Erythroblast (primary cell): ENCODE data around the gene SIX2.

Experiments used
- GATA1 ChIP-seq: IDR thresholded peaks from 2 replicates; pipeline ENCODE4 v1.6.1; 2011; ENCODE audit warnings: low read depth, mild to moderate bottlenecking, control low read depth, low read length, moderate library complexity
- POLR2A ChIP-seq: IDR thresholded peaks from 2 replicates; pipeline ENCODE4 v1.6.1; 2011; ENCODE audit warnings: mild to moderate bottlenecking, low read length

DNA sequence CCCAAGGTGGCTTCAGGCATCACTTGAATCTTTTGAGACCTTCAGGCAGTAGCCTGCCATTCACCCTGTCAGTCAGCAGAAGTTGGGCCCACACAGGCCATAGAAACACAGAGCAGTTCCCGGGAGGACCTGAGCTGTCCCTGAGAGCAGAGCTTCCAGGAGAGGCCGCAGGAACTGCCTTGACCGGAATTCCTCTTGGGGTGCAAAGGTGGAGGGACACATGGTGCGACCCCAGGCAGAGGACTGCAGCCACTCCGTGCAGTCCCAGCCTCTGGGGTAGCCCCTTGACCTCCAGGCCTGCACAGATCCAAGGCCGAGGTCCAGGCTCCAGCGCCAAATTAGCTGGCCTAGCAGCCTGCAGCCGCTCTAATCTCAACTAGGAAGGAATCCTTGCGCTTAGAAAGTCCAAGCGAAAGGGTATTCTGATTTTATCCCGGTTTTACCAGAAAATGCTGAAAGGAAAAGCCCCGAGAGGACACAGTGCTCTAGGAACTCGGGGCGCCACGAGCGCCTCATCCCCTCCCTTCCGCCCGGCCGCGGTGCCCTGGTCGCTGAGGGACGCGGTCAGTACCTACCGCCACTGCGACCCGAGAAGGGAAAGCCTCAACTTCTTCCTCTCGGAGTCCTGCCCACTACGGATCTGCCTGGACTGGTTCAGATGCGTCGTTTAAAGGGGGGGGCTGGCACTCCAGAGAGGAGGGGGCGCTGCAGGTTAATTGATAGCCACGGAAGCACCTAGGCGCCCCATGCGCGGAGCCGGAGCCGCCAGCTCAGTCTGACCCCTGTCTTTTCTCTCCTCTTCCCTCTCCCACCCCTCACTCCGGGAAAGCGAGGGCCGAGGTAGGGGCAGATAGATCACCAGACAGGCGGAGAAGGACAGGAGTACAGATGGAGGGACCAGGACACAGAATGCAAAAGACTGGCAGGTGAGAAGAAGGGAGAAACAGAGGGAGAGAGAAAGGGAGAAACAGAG, 5.4 kb downstream of the SIX2 start:
- TF ChIP-seq POLR2A = no peak
- TF ChIP-seq GATA1 = no peak
